IMR-90 (cell line): ENCODE results near the gene RGR. TPM values are rescaled to one million over a fixed set of nuclear protein-coding genes. Genes with fewer than 3 reads are reported as not detected.

Experiments
- ATAC-seq: fragments of 200-7000 bp; cut with Tn5 transposase; 2 replicates; pipeline ENCODE4 v1.9.1; 2020; ENCODE audit warnings: low read depth, mild to moderate bottlenecking, moderate library complexity
- BruUV-seq: library from RNA; stranded (reverse); fragments of 400-500 nt; replicated peaks from 2 replicates; lab custom pipeline; 2021; lab: Mats Ljungman, UMichigan
- CTCF ChIA-PET: fragments of 300-600 bp; formaldehyde crosslinking; extraction: SDS; loops from one replicate; lab custom pipeline; 2021; ENCODE audit warnings: antibody characterized with exemption; lab: Yijun Ruan, JAX
- POLR2A ChIA-PET: fragments of 300-600 bp; sonication (Branson Sonifier 250); formaldehyde crosslinking; loops from one replicate; lab custom pipeline; 2022; ENCODE audit warnings: antibody characterized with exemption; ENCODE audit not compliant: unreplicated experiment; lab: Charles Lee
- DNase-seq: peaks from one replicate; pipeline ENCODE4 v3.0.0; 2013
- H2AFZ ChIP-seq: replicated peaks from 2 replicates; pipeline ENCODE3; 2013; ENCODE audit warnings: low read length, mild to moderate bottlenecking; ENCODE audit not compliant: poor library complexity
- H2AK5ac ChIP-seq: 2 replicates; pipeline ENCODE4 v1.6.1; 2013; ENCODE audit warnings: low read depth, low read length, inconsistent platforms
- H2AK9ac ChIP-seq: replicated peaks from 2 replicates; pipeline ENCODE3; 2013; ENCODE audit warnings: mild to moderate bottlenecking, low read depth, low read length, moderate library complexity; ENCODE audit not compliant: poor library complexity
- H2BK120ac ChIP-seq: 2 replicates; pipeline ENCODE4 v1.6.1; 2013; ENCODE audit warnings: low read depth, low read length, inconsistent platforms
- H2BK15ac ChIP-seq: 3 replicates; pipeline ENCODE4 v1.6.1; 2013; ENCODE audit warnings: low read depth, low read length, inconsistent platforms
- H2BK20ac ChIP-seq: 2 replicates; pipeline ENCODE4 v1.6.1; 2013; ENCODE audit warnings: low read depth, mild to moderate bottlenecking, inconsistent platforms, low read length, moderate library complexity
- H2BK5ac ChIP-seq: 2 replicates; pipeline ENCODE4 v1.6.1; 2013; ENCODE audit warnings: mild to moderate bottlenecking, low read depth, low read length, inconsistent platforms; ENCODE audit not compliant: poor library complexity, severe bottlenecking
- H3K14ac ChIP-seq: replicated peaks from 2 replicates; pipeline ENCODE4 v1.6.1; 2013; ENCODE audit warnings: low read depth, low read length, inconsistent platforms
- H3K18ac ChIP-seq: 2 replicates; pipeline ENCODE4 v1.6.1; 2013; ENCODE audit warnings: low read depth, low read length, control low read depth
- H3K23ac ChIP-seq: 2 replicates; pipeline ENCODE4 v1.6.1; 2013; ENCODE audit warnings: low read depth, low read length, inconsistent platforms
- H3K27ac ChIP-seq: 2 replicates; pipeline ENCODE4 v1.5.1; 2013; ENCODE audit warnings: mild to moderate bottlenecking, control low read depth, low read length; ENCODE audit not compliant: insufficient read depth
- H3K27me3 ChIP-seq: 2 replicates; pipeline ENCODE4 v1.6.1; 2013; ENCODE audit warnings: low read length; ENCODE audit not compliant: control insufficient read depth, insufficient read depth
- H3K36me3 ChIP-seq: 2 replicates; pipeline ENCODE4 v1.6.1; 2013; ENCODE audit warnings: low read length, mixed read lengths; ENCODE audit not compliant: control insufficient read depth, insufficient read depth
- H3K4ac ChIP-seq: 2 replicates; pipeline ENCODE4 v1.6.1; 2013; ENCODE audit warnings: low read depth, low read length, inconsistent platforms
- H3K4me1 ChIP-seq: 2 replicates; pipeline ENCODE4 v1.6.1; 2013; ENCODE audit warnings: low read length, mixed read lengths; ENCODE audit not compliant: control insufficient read depth, insufficient read depth
- H3K4me2 ChIP-seq: 2 replicates; pipeline ENCODE4 v1.6.1; 2013; ENCODE audit warnings: low read depth, mild to moderate bottlenecking, control low read depth, low read length, moderate library complexity
- H3K4me3 ChIP-seq: 2 replicates; pipeline ENCODE4 v1.5.1; 2013; ENCODE audit warnings: low read depth, mild to moderate bottlenecking, control low read depth, low read length, moderate library complexity; ENCODE audit not compliant: insufficient read depth
- H3K56ac ChIP-seq: 2 replicates; pipeline ENCODE4 v1.6.1; 2013; ENCODE audit warnings: low read length, inconsistent platforms; ENCODE audit not compliant: insufficient read depth; ENCODE audit errors: extremely low read depth
- H3K79me1 ChIP-seq, 2 experiments: 2 replicates each; pipeline ENCODE4 v1.6.1; 2013; ENCODE audit warnings: low read length in 2 of 2, inconsistent platforms in 1 of 2, low read depth in 1 of 2
- H3K9ac ChIP-seq: 2 replicates; pipeline ENCODE4 v1.6.1; 2013; ENCODE audit warnings: low read depth, low read length, control low read depth
- H3K9me1 ChIP-seq: 2 replicates; pipeline ENCODE4 v1.6.1; 2013; ENCODE audit warnings: low read length, inconsistent platforms; ENCODE audit not compliant: insufficient read depth
- H3K9me3 ChIP-seq: 2 replicates; pipeline ENCODE4 v1.6.1; 2013; ENCODE audit warnings: low read length; ENCODE audit not compliant: control insufficient read depth, insufficient read depth
- H4K20me1 ChIP-seq: 2 replicates; pipeline ENCODE4 v1.6.1; 2013; ENCODE audit warnings: low read length, inconsistent platforms; ENCODE audit not compliant: insufficient read depth
- H4K5ac ChIP-seq: 2 replicates; pipeline ENCODE4 v1.6.1; 2013; ENCODE audit warnings: mild to moderate bottlenecking, low read depth, low read length, control low read depth
- H4K8ac ChIP-seq, 2 experiments: 2 replicates each; pipeline ENCODE4 v1.6.1; 2013; ENCODE audit warnings: low read depth in 2 of 2, low read length in 2 of 2, control low read depth in 1 of 2, inconsistent platforms in 1 of 2
- H4K91ac ChIP-seq: 2 replicates; pipeline ENCODE4 v1.6.1; 2013; ENCODE audit warnings: low read depth, low read length, inconsistent platforms; ENCODE audit not compliant: insufficient read depth
- CHD1 ChIP-seq: IDR thresholded peaks from 2 replicates; pipeline ENCODE4 v1.6.1; 2012; ENCODE audit warnings: low read depth, low read length, improper control_type of control experiment
- MAZ ChIP-seq: IDR thresholded peaks from 2 replicates; pipeline ENCODE4 v1.6.1; 2012; ENCODE audit warnings: low read depth, mild to moderate bottlenecking, low read length, improper control_type of control experiment, moderate library complexity, borderline replicate concordance
- POLR2A ChIP-seq: IDR thresholded peaks from 2 replicates; pipeline ENCODE4 v1.6.1; 2012; ENCODE audit warnings: mild to moderate bottlenecking, low read depth, low read length
- RCOR1 ChIP-seq: IDR thresholded peaks from 2 replicates; pipeline ENCODE4 v1.6.1; 2012; ENCODE audit warnings: mild to moderate bottlenecking, low read length, improper control_type of control experiment; ENCODE audit not compliant: insufficient replicate concordance
- RFX5 ChIP-seq: IDR thresholded peaks from 2 replicates; pipeline ENCODE4 v1.8.0; 2012; ENCODE audit warnings: low read depth, mild to moderate bottlenecking, low read length, moderate library complexity
- SMC3 ChIP-seq: fragments of 150-350 bp; IDR thresholded peaks from 2 replicates; pipeline ENCODE4 v1.6.1; 2016; ENCODE audit warnings: low read depth, mild to moderate bottlenecking, antibody characterized with exemption, low read length, moderate library complexity
- WGBS, 2 experiments: methylation state at CpG; one replicate each; pipeline versions ENCODE4 v1.1.5 to v1.1.7; 2013; ENCODE audit warnings: missing lambda C conversion rate in 2 of 2; ENCODE audit not compliant: insufficient read length in 1 of 2; ENCODE audit errors: extremely low coverage in 2 of 2; 5-methylcytosine and 5-hydroxymethylcytosine counted together
- dilution Hi-C: fragments of 300-500 bp; cut with HindIII; formaldehyde crosslinking; loops from one replicate; pipeline ENCODE4 v1.14.3; 2018; ENCODE audit warnings: low sequenced_read_pairs; ENCODE audit not compliant: unreplicated experiment
- in situ Hi-C: fragments of 300-500 bp; cut with MboI; formaldehyde crosslinking; loops from 3 replicates; pipeline ENCODE4 v1.14.3; 2019; ENCODE audit warnings: low sequenced_read_pairs, inconsistent platforms, mixed read lengths
- intact Hi-C: fragments of 100-400 bp; cut with micrococcal nuclease; formaldehyde crosslinking; loops from 2 replicates; pipeline ENCODE4 v1.10.0; 2022
- polyA plus RNA-seq, 3 experiments: library from polyadenylated mRNA; depleted of rRNA; stranded (reverse); fragments of >200 nt; gene quantifications; 2 replicates each; pipeline ENCODE4 v1.2.3, GENCODE V29; 2012; ENCODE audit warnings: low replicate concordance in 1 of 3
- total RNA-seq: library from RNA; depleted of rRNA; stranded (reverse); fragments of >200 nt; gene quantifications from 2 replicates; pipeline ENCODE4 v1.2.3, GENCODE V29; 2012
- TF ChIP-seq, protein P1 (sequence below): fragments of 150-350 bp; IDR thresholded peaks from 2 replicates; pipeline ENCODE4 v1.6.1; 2016; ENCODE audit warnings: low read depth, mild to moderate bottlenecking, low read length, moderate library complexity, borderline replicate concordance
- TF ChIP-seq, protein P2 (sequence below): conservative IDR thresholded peaks from 2 replicates; pipeline ENCODE4 v1.5.1; 2012; ENCODE audit warnings: mild to moderate bottlenecking, low read depth, low read length, improper control_type of control experiment

RGR gene
- total and polyA plus RNA-seq, 2 of the 4 experiments (the other 2 are of a cell fraction) = not detected

DNA sequence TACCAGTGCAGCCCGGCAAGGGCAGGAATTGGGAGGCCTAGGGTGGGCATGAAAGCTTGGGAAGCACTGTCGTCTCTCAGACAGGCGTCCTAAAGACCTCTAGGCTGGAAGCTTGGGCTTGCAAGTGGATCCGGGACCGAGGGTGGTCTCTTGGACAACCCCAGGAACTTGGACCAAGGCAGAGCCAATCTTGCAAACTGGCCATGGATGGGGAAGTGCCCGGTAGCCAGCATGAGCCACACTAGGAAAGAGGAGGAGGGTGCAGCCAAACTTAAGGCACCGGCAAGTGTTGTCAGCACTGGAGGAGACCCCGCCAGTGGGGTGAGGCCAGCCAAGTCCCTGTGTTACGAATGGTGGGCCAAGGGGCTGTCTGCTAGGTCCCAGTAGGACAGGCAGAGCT lies 28.0 kb upstream of the RGR start:
- H3K4me3 ChIP-seq = no peak overlapping the region
- in situ Hi-C loops (no loop called here), intact Hi-C loops (no loop called here), dilution Hi-C loops (no loop called here)
- no peak for DNase-seq
- H4K5ac ChIP-seq = no peak overlapping the region
- H3K36me3 ChIP-seq = no peaks in the 10 kb centered on the region
- no peaks in the 10 kb centered on the region for H3K9me3 ChIP-seq
- no peak for TF ChIP-seq POLR2A
- no peak for TF ChIP-seq RCOR1
- TF ChIP-seq, protein P1, sequence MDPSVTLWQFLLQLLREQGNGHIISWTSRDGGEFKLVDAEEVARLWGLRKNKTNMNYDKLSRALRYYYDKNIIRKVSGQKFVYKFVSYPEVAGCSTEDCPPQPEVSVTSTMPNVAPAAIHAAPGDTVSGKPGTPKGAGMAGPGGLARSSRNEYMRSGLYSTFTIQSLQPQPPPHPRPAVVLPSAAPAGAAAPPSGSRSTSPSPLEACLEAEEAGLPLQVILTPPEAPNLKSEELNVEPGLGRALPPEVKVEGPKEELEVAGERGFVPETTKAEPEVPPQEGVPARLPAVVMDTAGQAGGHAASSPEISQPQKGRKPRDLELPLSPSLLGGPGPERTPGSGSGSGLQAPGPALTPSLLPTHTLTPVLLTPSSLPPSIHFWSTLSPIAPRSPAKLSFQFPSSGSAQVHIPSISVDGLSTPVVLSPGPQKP = no peak
- TF ChIP-seq, protein P2, sequence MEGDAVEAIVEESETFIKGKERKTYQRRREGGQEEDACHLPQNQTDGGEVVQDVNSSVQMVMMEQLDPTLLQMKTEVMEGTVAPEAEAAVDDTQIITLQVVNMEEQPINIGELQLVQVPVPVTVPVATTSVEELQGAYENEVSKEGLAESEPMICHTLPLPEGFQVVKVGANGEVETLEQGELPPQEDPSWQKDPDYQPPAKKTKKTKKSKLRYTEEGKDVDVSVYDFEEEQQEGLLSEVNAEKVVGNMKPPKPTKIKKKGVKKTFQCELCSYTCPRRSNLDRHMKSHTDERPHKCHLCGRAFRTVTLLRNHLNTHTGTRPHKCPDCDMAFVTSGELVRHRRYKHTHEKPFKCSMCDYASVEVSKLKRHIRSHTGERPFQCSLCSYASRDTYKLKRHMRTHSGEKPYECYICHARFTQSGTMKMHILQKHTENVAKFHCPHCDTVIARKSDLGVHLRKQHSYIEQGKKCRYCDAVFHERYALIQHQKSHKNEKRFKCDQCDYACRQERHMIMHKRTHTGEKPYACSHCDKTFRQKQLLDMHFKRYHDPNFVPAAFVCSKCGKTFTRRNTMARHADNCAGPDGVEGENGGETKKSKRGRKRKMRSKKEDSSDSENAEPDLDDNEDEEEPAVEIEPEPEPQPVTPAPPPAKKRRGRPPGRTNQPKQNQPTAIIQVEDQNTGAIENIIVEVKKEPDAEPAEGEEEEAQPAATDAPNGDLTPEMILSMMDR = no peak
- no peak for TF ChIP-seq MAZ
- TF ChIP-seq RFX5 = no peak
- no peak for TF ChIP-seq CHD1
- no peak for TF ChIP-seq SMC3
- H3K9me1 ChIP-seq = no peaks in the 10 kb centered on the region
- H2BK5ac ChIP-seq = no peak overlapping the region
- 36% methylated on average over 6 of the region's 9 CpGs; no CpG with 5 or more reads in 1 of the 2 experiments for WGBS, 2 experiments
- H2BK15ac ChIP-seq = no peak overlapping the region
- H3K4me2 ChIP-seq = no peak overlapping the region
- H2AFZ ChIP-seq = no peak overlapping the region
- no peak overlapping the region for H2AK5ac ChIP-seq
- H2AK9ac ChIP-seq = no peak overlapping the region
- H4K8ac ChIP-seq = no peak overlapping the region
- H3K27ac ChIP-seq = no peak overlapping the region
- no peaks in the 10 kb centered on the region for H3K79me1 ChIP-seq
- BruUV-seq = no TSS peak
- no peak overlapping the region for H3K18ac ChIP-seq
- H2BK20ac ChIP-seq = no peak overlapping the region
- H3K9ac ChIP-seq = no peak overlapping the region
- no peak overlapping the region for H3K56ac ChIP-seq
- H4K91ac ChIP-seq = no peak overlapping the region
- no peak overlapping the region for H2BK120ac ChIP-seq
- peaks cover 2% of the 10 kb centered on the region for H3K27me3 ChIP-seq
- ChIA-PET CTCF (no interaction called here), POLR2A (no interaction called here)
- H3K14ac ChIP-seq = no peak overlapping the region
- ATAC-seq = no peak
- H4K20me1 ChIP-seq = no peaks in the 10 kb centered on the region
- no peak overlapping the region for H3K23ac ChIP-seq
- no peak overlapping the region for H3K4ac ChIP-seq
- H3K4me1 ChIP-seq = no peaks in the 10 kb centered on the region
